ENCODE results near the gene IL1RL1. TPM values are rescaled to one million over a fixed set of nuclear protein-coding genes. Genes with fewer than 3 reads are reported as not detected.

IL1RL1 gene
- total RNA-seq, 1 experiment from 2014 or later = 5.7 TPM

DNA sequence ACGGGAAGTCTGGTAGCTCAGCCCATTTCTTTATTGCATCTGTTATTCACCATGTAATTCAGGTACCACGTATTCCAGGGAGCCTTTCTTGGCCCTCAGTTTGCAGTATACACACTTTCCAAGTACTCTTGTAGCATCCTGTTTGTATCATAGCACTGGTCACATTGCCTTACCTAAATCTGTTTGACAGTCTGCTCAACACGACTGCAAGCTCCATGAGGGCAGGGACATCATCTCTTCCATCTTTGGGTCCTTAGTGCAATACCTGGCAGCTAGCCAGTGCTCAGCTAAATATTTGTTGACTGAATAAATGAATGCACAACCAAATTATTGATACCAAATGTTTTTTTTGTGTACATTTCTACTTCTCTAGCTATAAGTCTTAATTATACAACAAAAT is 33.0 kb downstream of the IL1RL1 start:
- Histone ChIP-seq H3K4me1 (ENCODE audit: insufficient read depth, low read length) (no peaks in the 10 kb centered on the region), H3K9ac (ENCODE audit: low read length) (no peak overlapping the region), H3F3A (ENCODE audit: low read length, unreplicated experiment) (no peaks in the 10 kb centered on the region), H3K36me3 (ENCODE audit: low read depth, low read length) (no peaks in the 10 kb centered on the region), H3K79me2 (ENCODE audit: low read length) (no peaks in the 10 kb centered on the region), H3K4me2 (ENCODE audit: low read length) (no peak overlapping the region), H3K27me3 (ENCODE audit: low read length) (no peaks in the 10 kb centered on the region), H3K4me3 (ENCODE audit: low read length) (no peak overlapping the region), H4K20me1 (ENCODE audit: low read length) (no peaks in the 10 kb centered on the region), H3K27ac (ENCODE audit: low read length) (no peak overlapping the region), H3K9me2 (replicated peaks; ENCODE audit: low read length) (no peaks in the 10 kb centered on the region), H2AFZ (ENCODE audit: low read length) (no peak overlapping the region), H3K9me3 (ENCODE audit: low read length) (no peaks in the 10 kb centered on the region)
- POLR2A ChIA-PET (ENCODE audit: unreplicated experiment) = no interaction called here
- TF ChIP-seq EZH2phosphoT487 (IDR thresholded peaks at IDR 0.05; ENCODE audit: borderline replicate concordance, low read length) = no peak
- TF ChIP-seq, protein P1, sequence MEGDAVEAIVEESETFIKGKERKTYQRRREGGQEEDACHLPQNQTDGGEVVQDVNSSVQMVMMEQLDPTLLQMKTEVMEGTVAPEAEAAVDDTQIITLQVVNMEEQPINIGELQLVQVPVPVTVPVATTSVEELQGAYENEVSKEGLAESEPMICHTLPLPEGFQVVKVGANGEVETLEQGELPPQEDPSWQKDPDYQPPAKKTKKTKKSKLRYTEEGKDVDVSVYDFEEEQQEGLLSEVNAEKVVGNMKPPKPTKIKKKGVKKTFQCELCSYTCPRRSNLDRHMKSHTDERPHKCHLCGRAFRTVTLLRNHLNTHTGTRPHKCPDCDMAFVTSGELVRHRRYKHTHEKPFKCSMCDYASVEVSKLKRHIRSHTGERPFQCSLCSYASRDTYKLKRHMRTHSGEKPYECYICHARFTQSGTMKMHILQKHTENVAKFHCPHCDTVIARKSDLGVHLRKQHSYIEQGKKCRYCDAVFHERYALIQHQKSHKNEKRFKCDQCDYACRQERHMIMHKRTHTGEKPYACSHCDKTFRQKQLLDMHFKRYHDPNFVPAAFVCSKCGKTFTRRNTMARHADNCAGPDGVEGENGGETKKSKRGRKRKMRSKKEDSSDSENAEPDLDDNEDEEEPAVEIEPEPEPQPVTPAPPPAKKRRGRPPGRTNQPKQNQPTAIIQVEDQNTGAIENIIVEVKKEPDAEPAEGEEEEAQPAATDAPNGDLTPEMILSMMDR (conservative IDR thresholded peaks at IDR 0.05; ENCODE audit: low read depth, low read length) = no peak
- no peak for TF ChIP-seq EZH2 (IDR thresholded peaks at IDR 0.05; ENCODE audit: low read length, unreplicated experiment)
- DNase-seq = no peak
- CTCF ChIA-PET = no interaction called here
- no peak for ATAC-seq
- BruUV-seq (replicated peaks) = no TSS peak
- intact Hi-C loops (cut with micrococcal nuclease) = no loop called here

DNA sequence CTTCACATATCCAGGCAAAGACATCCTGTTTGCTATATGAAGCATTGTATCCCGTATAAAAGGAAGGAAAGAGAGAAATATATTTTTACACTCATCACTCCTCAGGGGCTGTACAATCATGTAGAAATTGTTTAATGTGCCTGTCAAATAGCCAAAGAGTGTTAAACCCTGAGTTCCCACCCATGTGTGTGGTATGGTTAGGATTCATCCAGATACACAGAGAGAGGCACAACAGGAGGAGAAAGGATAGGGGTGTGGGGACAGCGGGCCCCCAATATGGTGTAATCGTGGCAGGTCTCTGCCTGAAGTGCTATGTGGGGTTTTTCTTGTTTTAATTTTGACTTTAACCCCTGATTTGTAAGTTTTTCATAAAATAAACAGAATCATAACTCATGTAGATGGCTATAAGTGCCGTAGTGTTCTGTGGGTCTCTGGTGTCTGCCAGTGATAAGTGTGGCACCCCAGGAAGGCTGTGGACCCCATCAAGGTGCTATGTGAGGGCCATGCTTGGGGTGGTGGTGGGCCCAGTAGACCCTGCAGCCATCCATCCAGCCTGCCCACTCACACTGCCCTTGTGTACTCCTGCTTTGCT is 34.1 kb downstream of the IL1RL1 start:
- Histone ChIP-seq H3K4me2 (ENCODE audit: low read length) (no peak overlapping the region), H3K79me2 (ENCODE audit: low read length) (no peaks in the 10 kb centered on the region), H3K9me2 (replicated peaks; ENCODE audit: low read length) (no peaks in the 10 kb centered on the region), H3F3A (ENCODE audit: low read length, unreplicated experiment) (no peaks in the 10 kb centered on the region), H3K9me3 (ENCODE audit: low read length) (no peaks in the 10 kb centered on the region), H3K4me3 (ENCODE audit: low read length) (no peak overlapping the region), H3K27ac (ENCODE audit: low read length) (no peak overlapping the region), H4K20me1 (ENCODE audit: low read length) (no peaks in the 10 kb centered on the region), H3K36me3 (ENCODE audit: low read depth, low read length) (no peaks in the 10 kb centered on the region), H3K9ac (ENCODE audit: low read length) (no peak overlapping the region), H3K4me1 (ENCODE audit: insufficient read depth, low read length) (no peaks in the 10 kb centered on the region), H3K27me3 (ENCODE audit: low read length) (no peaks in the 10 kb centered on the region), H2AFZ (ENCODE audit: low read length) (no peak overlapping the region)
- POLR2A ChIA-PET (ENCODE audit: unreplicated experiment) = interaction anchor here (0.6 kb wide), 1 partner anchor 75 kb away, joined by 3 read pairs; no protein-coding TSS in a partner anchor
- DNase-seq (no peak), ATAC-seq (no peak)
- TF ChIP-seq, protein P1 (conservative IDR thresholded peaks at IDR 0.05; ENCODE audit: low read depth, low read length) = no peak
- no peak for TF ChIP-seq EZH2 (IDR thresholded peaks at IDR 0.05; ENCODE audit: low read length, unreplicated experiment)
- BruUV-seq (replicated peaks) = no TSS peak
- CTCF ChIA-PET = no interaction called here
- intact Hi-C loops (cut with micrococcal nuclease) = no loop called here

DNA sequence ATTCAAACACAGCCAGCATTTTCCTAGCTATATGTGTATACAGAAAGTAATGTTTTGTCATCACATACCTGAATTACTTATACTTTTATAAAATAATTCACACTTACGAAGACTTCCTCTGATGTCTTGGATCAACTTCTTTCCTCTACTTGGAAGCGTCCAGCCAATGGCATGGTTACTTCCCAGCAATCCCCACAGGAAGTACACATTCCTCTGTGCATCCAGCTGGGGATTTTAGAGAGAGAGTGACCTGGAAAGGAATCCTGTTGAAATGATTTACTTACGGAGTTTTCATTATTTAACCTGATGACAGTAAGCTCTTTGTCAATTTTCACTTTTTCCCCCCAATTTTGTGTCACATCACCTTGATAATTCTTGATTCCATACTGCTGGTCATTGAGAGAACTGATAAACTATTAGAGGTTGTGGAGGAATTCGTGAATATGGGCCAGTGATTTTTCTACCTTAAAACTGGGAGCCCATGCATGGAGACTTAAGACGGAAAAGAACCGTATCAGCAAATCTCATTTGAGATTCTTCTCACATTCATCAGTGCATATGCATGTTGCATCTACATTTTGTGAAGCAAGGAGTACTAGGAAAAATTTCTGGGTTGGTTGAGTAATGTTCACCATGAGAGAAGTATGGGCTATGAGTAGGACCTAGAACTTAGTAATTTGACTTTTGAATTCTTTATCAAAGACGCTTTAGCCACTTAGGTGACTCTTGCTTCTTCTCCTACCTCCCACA is 35.2 kb downstream of the IL1RL1 start:
- Histone ChIP-seq H3K9ac (ENCODE audit: low read length) (no peak overlapping the region), H3F3A (ENCODE audit: low read length, unreplicated experiment) (no peaks in the 10 kb centered on the region), H3K4me1 (ENCODE audit: insufficient read depth, low read length) (no peaks in the 10 kb centered on the region), H3K4me3 (ENCODE audit: low read length) (no peak overlapping the region), H2AFZ (ENCODE audit: low read length) (no peak overlapping the region), H3K79me2 (ENCODE audit: low read length) (no peaks in the 10 kb centered on the region), H3K9me2 (replicated peaks; ENCODE audit: low read length) (no peaks in the 10 kb centered on the region), H3K9me3 (ENCODE audit: low read length) (no peaks in the 10 kb centered on the region), H3K4me2 (ENCODE audit: low read length) (no peak overlapping the region), H3K27me3 (ENCODE audit: low read length) (no peaks in the 10 kb centered on the region), H3K36me3 (ENCODE audit: low read depth, low read length) (no peaks in the 10 kb centered on the region), H4K20me1 (ENCODE audit: low read length) (no peaks in the 10 kb centered on the region), H3K27ac (ENCODE audit: low read length) (no peak overlapping the region)
- POLR2A ChIA-PET (ENCODE audit: unreplicated experiment) = interaction anchor here (0.5 to 0.6 kb wide), 2 partner anchors 9 to 74 kb away, joined by 3 to 4 read pairs; no protein-coding TSS in a partner anchor
- TF ChIP-seq EZH2phosphoT487 (IDR thresholded peaks at IDR 0.05; ENCODE audit: borderline replicate concordance, low read length) = no peak
- TF ChIP-seq EZH2 (IDR thresholded peaks at IDR 0.05; ENCODE audit: low read length, unreplicated experiment) = no peak
- TF ChIP-seq, protein P1 (conservative IDR thresholded peaks at IDR 0.05; ENCODE audit: low read depth, low read length) = no peak
- intact Hi-C loops (cut with micrococcal nuclease) = no loop called here
- no TSS peak for BruUV-seq (replicated peaks)
- DNase-seq (no peak), ATAC-seq (no peak)
- CTCF ChIA-PET = no interaction called here
